Ectodermal cell (in vitro differentiated cells): ENCODE measurements around the gene SWAP70.

Experiments used
- H3K27ac ChIP-seq: 2 replicates; pipeline ENCODE4 v1.7.0; 2013; ENCODE audit warnings: mild to moderate bottlenecking, low read depth, low read length; ENCODE audit not compliant: insufficient read depth, poor library complexity, severe bottlenecking
- H3K27me3 ChIP-seq: 2 replicates; pipeline ENCODE4 v1.7.0; 2013; ENCODE audit warnings: mild to moderate bottlenecking, low read length; ENCODE audit not compliant: insufficient read depth, control insufficient read depth, poor library complexity, severe bottlenecking
- H3K36me3 ChIP-seq: one replicate; pipeline ENCODE4 v1.7.0; 2013; ENCODE audit warnings: low read length; ENCODE audit not compliant: control insufficient read depth, insufficient read depth
- H3K4me1 ChIP-seq: one replicate; pipeline ENCODE4 v1.7.0; 2013; ENCODE audit warnings: low read length; ENCODE audit not compliant: control insufficient read depth, insufficient read depth
- H3K4me3 ChIP-seq: 2 replicates; pipeline ENCODE4 v1.7.0; 2013; ENCODE audit warnings: low read depth, low read length, control low read depth; ENCODE audit not compliant: insufficient read depth
- H3K9me3 ChIP-seq: 2 replicates; pipeline ENCODE4 v1.7.0; 2013; ENCODE audit warnings: mild to moderate bottlenecking, low read length, moderate library complexity; ENCODE audit not compliant: control insufficient read depth
- WGBS, 2 experiments: methylation state at CpG; one replicate each; pipeline ENCODE4 v1.1.7; 2013; ENCODE audit warnings: missing lambda C conversion rate in 2 of 2; 5-methylcytosine and 5-hydroxymethylcytosine counted together

Gene SWAP70

GRCh38 chr11:9799886-9800285, 136.0 kb downstream of the SWAP70 start:
- peaks cover 4% of the 10 kb centered on the region for H3K4me1 ChIP-seq
- WGBS, 2 experiments, result 93 to 94% methylated on average over 3 of the region's 3 CpGs
- no peak overlapping the region for H3K27ac ChIP-seq

DNA sequence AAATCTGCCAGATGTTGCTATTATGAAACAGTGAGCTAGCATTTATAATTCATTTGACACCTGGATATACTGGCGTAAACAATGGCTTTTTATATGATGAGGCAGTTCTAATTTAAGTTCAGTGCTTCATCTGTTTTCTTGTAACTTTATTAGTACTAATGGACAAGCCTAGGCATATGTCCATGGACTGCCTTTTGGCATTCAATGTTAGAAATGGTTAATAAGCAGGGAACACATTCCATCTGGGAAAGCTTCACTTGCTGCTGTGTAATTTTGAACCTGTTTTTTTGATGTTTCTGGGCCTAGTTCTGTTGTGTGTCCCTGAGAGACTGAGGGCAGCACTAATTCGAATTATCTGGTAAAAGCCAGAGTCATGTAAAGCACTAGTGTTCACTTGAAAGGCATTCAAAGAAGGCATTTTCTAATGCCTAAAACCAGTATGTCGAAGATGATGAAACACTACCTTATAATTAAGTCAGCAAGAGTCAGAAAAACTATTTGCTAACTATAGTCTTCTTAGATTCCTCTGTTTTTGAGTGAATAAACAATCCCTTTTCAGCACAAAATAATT, 138.5 kb downstream of the SWAP70 start:
- Histone ChIP-seq H3K27me3 (no peaks in the 10 kb centered on the region), H3K9me3 (peaks cover under 1% of the 10 kb centered on the region), H3K4me3 (no peak overlapping the region), H3K27ac (no peak overlapping the region), H3K36me3 (peaks cover 4% of the 10 kb centered on the region), H3K4me1 (peaks cover 4% of the 10 kb centered on the region)
- WGBS, 2 experiments, result 57 to 71% methylated on average over 2 to 3 of the region's 3 CpGs

More at GRCh38 chr11:9799886-9800285, 136.0 kb downstream of the SWAP70 start:
- Histone ChIP-seq H3K4me3 (no peak overlapping the region), H3K27me3 (no peaks in the 10 kb centered on the region), H3K9me3 (no peaks in the 10 kb centered on the region), H3K36me3 (no peaks in the 10 kb centered on the region)
